SU-DHL-6 (cell line): ENCODE data around the gene PTCD1.
"Not testable (repeated sequence)": the region's sequence is repeated elsewhere in the genome, so short reads cannot be mapped to it uniquely, and the experiment has no call there.

Source experiments
- H2AFZ ChIP-seq: fragments of 200-600 bp; sonication (generic); 2 replicates; pipeline ENCODE4 v1.6.1; 2014; ENCODE audit warnings: low read depth, mild to moderate bottlenecking, moderate library complexity, mixed read lengths, antibody characterized with exemption, low read length; ENCODE audit not compliant: severe bottlenecking
- H3F3A ChIP-seq: fragments of 200-600 bp; shearing (Covaris generic); 2 replicates; pipeline ENCODE4 v1.6.0; 2016; ENCODE audit warnings: antibody characterized with exemption, mild to moderate bottlenecking; ENCODE audit not compliant: insufficient read depth
- H3K27ac ChIP-seq: fragments of 200-600 bp; sonication (generic); 2 replicates; pipeline ENCODE4 v1.5.1; 2016; ENCODE audit warnings: low read depth, mild to moderate bottlenecking, low read length, moderate library complexity, mixed read lengths
- H3K27me3 ChIP-seq: fragments of 200-600 bp; sonication (generic), shearing (Covaris generic); 2 replicates; pipeline ENCODE4 v1.6.0; 2014; ENCODE audit warnings: mild to moderate bottlenecking, low read length
- H3K36me3 ChIP-seq: fragments of 200-600 bp; sonication (generic); 2 replicates; pipeline ENCODE4 v1.6.1; 2014; ENCODE audit warnings: mild to moderate bottlenecking, low read length, mixed read lengths
- H3K4me2 ChIP-seq: fragments of 300-600, 200-600 bp; shearing (Covaris generic), sonication (generic); 2 replicates; pipeline ENCODE4 v1.6.0; 2014; ENCODE audit warnings: low read length, low read depth, mild to moderate bottlenecking; ENCODE audit not compliant: poor library complexity, severe bottlenecking
- H3K4me3 ChIP-seq: fragments of 200-600 bp; sonication (generic); 2 replicates; pipeline ENCODE4 v1.5.1; 2014; ENCODE audit warnings: antibody characterized with exemption, low read length, mild to moderate bottlenecking, mixed read lengths; ENCODE audit not compliant: insufficient read depth, poor library complexity, severe bottlenecking
- H3K79me2 ChIP-seq: fragments of 200-600 bp; sonication (generic); 2 replicates; pipeline ENCODE4 v1.6.1; 2014; ENCODE audit warnings: mild to moderate bottlenecking, low read length, moderate library complexity; ENCODE audit not compliant: insufficient read depth
- H3K9ac ChIP-seq: fragments of 200-600 bp; sonication (generic); 2 replicates; pipeline ENCODE4 v1.7.0; 2014; ENCODE audit warnings: mild to moderate bottlenecking, low read length
- H3K9me2 ChIP-seq: fragments of 200-600 bp; sonication (generic); replicated peaks from 2 replicates; pipeline ENCODE4 v1.6.1; 2014; ENCODE audit warnings: low read length; ENCODE audit not compliant: insufficient read depth
- H3K9me3 ChIP-seq: fragments of 200-600 bp; sonication (generic); 2 replicates; pipeline ENCODE4 v1.6.1; 2014; ENCODE audit warnings: low read length, mixed read lengths; ENCODE audit not compliant: insufficient read depth
- H4K20me1 ChIP-seq: fragments of 200-600 bp; sonication (generic); 2 replicates; pipeline ENCODE4 v1.6.1; 2014; ENCODE audit warnings: low read depth, mild to moderate bottlenecking, antibody characterized with exemption, low read length, moderate library complexity, mixed read lengths
- CTCF ChIP-seq: fragments of 200-600 bp; sonication (generic); IDR thresholded peaks from one replicate; pipeline ENCODE4 v1.5.1; 2017; ENCODE audit warnings: antibody characterized with exemption, mild to moderate bottlenecking, low read length, moderate library complexity; ENCODE audit not compliant: insufficient read depth, poor library complexity, severe bottlenecking
- EZH2phosphoT487 ChIP-seq: fragments of 200-600 bp; sonication (generic), shearing (Covaris generic); conservative IDR thresholded peaks from 2 replicates; pipeline ENCODE4 v1.6.1; 2018; ENCODE audit warnings: mild to moderate bottlenecking, antibody characterized with exemption, low read length, moderate library complexity, mixed read lengths

Gene PTCD1

DNA sequence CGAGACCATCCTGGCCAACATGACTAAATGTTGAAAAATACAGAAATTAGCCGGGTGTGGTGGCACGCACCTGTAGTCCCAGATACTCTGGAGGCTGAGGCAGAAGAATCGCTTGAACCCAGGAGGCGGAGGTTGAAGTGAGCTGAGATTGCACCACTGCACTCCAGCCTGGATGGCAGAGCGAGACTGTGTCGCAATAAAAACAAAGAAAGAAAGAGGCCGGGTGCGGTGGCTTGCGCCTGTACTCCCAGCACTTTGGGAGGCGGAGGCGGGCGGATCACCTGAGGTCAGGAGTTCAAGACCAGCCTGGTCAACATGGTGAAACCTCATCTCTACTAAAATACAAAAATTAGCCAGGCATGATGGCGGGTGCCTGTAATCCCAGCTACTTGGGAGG lies 51.4 kb downstream of the PTCD1 start:
- not testable (repeated sequence) for H3K9me2 ChIP-seq, H4K20me1 ChIP-seq, H3F3A ChIP-seq, H3K27ac ChIP-seq, H3K9me3 ChIP-seq, H3K27me3 ChIP-seq, H2AFZ ChIP-seq, H3K36me3 ChIP-seq, H3K9ac ChIP-seq, H3K4me3 ChIP-seq, H3K4me2 ChIP-seq
- peaks cover 27% of the 10 kb centered on the region for H3K79me2 ChIP-seq
- peak; percentile 0 for TF ChIP-seq CTCF

DNA sequence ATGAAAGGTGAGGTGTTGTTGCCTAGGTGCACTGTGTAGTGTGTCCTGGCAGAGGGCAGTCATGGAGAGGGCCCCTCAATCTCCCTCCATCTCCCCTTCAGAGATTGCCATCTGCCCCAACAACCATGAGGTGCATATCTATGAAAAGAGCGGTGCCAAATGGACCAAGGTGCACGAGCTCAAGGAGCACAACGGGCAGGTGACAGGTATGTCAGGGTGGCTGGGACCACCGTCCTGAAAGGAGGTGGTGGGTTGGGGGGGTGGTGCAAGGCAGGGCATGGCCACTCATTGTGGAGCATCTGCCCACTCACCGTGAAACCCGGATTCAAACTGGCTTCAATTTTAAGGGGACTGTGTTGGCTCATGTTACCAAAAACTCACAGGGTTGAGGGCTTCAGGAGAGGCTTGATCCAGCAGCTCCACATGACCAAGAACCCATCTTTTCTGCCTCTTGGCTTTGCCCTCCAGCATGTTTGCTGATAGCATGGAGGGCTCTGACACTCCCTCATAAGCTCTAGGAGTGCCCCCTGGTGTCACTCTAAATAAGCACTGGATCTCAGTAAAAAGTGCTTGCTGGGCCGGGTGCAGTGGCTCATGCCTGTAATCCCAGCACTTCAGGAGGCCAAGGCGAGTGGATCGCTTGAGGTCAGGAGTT lies 51.9 kb downstream of the PTCD1 start:
- Histone ChIP-seq H3K79me2 (peaks cover 32% of the 10 kb centered on the region), H3K9ac (no peak overlapping the region), H3K4me3 (no peak overlapping the region), H3K9me2 (no peaks in the 10 kb centered on the region), H3F3A (0 out of 2 replicates have a peak, but pooled peaks cover under 1% of the 10 kb centered on the region), H3K36me3 (0 out of 2 replicates have a peak, but pooled peaks cover 2% of the 10 kb centered on the region), H3K27me3 (no peaks in the 10 kb centered on the region), H2AFZ (no peak overlapping the region), H3K27ac (no peak overlapping the region), H4K20me1 (peaks cover 5% of the 10 kb centered on the region; the same call in 1 of the 2 replicates), H3K9me3 (no peaks in the 10 kb centered on the region), H3K4me2 (no peak overlapping the region)
- TF ChIP-seq CTCF (peak; percentile 24), EZH2phosphoT487 (no peak)

DNA sequence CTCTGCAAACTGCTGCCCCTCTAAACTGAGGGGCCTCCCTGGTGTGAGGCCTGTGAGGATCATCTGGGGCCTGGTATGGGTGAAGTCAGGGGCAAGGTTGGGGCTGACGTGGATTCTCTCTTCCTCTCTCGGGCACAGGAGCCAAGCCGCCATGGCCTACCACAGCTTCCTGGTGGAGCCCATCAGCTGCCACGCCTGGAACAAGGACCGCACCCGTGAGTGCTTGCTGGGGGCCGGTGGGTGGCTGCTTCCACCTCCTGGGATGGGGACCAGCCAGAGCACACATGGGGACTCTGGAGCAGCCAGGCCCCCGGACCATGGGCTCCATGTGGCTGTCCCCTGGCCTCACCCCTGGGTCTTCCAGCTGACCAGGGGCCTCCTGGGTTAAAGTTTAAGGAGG lies 53.0 kb downstream of the PTCD1 start:
- no peak overlapping the region for H3K4me3 ChIP-seq
- H3K9me3 ChIP-seq = no peaks in the 10 kb centered on the region
- no peak overlapping the region for H3K9ac ChIP-seq
- H3K36me3 ChIP-seq = 0 out of 2 replicates have a peak, but pooled peaks cover 2% of the 10 kb centered on the region
- no peak overlapping the region for H2AFZ ChIP-seq
- H3F3A ChIP-seq = no peaks in the 10 kb centered on the region
- H3K79me2 ChIP-seq = peaks cover 43% of the 10 kb centered on the region
- H3K27me3 ChIP-seq = no peaks in the 10 kb centered on the region
- H4K20me1 ChIP-seq = peaks cover 5% of the 10 kb centered on the region; the same call in 1 of the 2 replicates
- TF ChIP-seq EZH2phosphoT487 = no peak
- no peak for TF ChIP-seq CTCF
- no peak overlapping the region for H3K27ac ChIP-seq
- no peak overlapping the region for H3K4me2 ChIP-seq
- no peaks in the 10 kb centered on the region for H3K9me2 ChIP-seq
